GM21360 (cell line): Measurements from ENCODE around the gene SLC12A5.
"Not testable (repeated sequence)": the region's sequence is repeated elsewhere in the genome, so short reads cannot be mapped to it uniquely, and the experiment has no call there.

Experiments
- ATAC-seq: cut with Tn5 transposase; IDR thresholded peaks from one replicate; pipeline ENCODE4 v1.9.1; 2021; ENCODE audit warnings: mild to moderate bottlenecking, moderate library complexity; ENCODE audit not compliant: unreplicated experiment

SLC12A5 gene

GRCh38 chr20:46073443-46073842 lies 44.4 kb downstream of the SLC12A5 start:
- no peak for ATAC-seq

- no peak for ATAC-seq
Measured at GRCh38 chr20:46074006-46074405, 45.0 kb downstream of the SLC12A5 start.

- ATAC-seq: no peak
Measured at GRCh38 chr20:46076806-46077205, 47.8 kb downstream of the SLC12A5 start.

- ATAC-seq: no peak
Measured at GRCh38 chr20:46077642-46078305, 48.8 kb downstream of the SLC12A5 start.

- ATAC-seq: no peak
Measured at GRCh38 chr20:46078954-46079353, 49.9 kb downstream of the SLC12A5 start.

GRCh38 chr20:46081074-46081473 lies 52.1 kb downstream of the SLC12A5 start:
- ATAC-seq: no peak

GRCh38 chr20:46083101-46083500 lies 54.1 kb downstream of the SLC12A5 start:
- ATAC-seq: no peak

GRCh38 chr20:46083531-46084061 lies 54.6 kb downstream of the SLC12A5 start:
- ATAC-seq: no peak

- no peak for ATAC-seq
Measured at GRCh38 chr20:46084805-46085178, 55.8 kb downstream of the SLC12A5 start.

- no peak for ATAC-seq
Measured at GRCh38 chr20:46085179-46085851, 56.3 kb downstream of the SLC12A5 start.

- ATAC-seq: no peak
Measured at GRCh38 chr20:46087161-46087560, 58.1 kb downstream of the SLC12A5 start.

GRCh38 chr20:46088409-46089166 lies 59.6 kb downstream of the SLC12A5 start:
- no peak for ATAC-seq

- peak; percentile 26 for ATAC-seq
Measured at GRCh38 chr20:46089167-46089416, 60.1 kb downstream of the SLC12A5 start.

- peak; percentile 83 for ATAC-seq
Measured at GRCh38 chr20:46089417-46090388, 60.7 kb downstream of the SLC12A5 start, which contains the start of gene NCOA5. Gene NCOA5 (minus strand): TSS chr20:46089962. CDS start chr20:46079424, 10,538 bp downstream.

- ATAC-seq: not testable (repeated sequence)
Measured at GRCh38 chr20:46091622-46092535, 62.9 kb downstream of the SLC12A5 start.

- no peak for ATAC-seq
Measured at GRCh38 chr20:46093531-46093930, 64.5 kb downstream of the SLC12A5 start.

- ATAC-seq: no peak
Measured at GRCh38 chr20:46099491-46100287, 70.7 kb downstream of the SLC12A5 start.

GRCh38 chr20:46100444-46100843 lies 71.4 kb downstream of the SLC12A5 start:
- ATAC-seq: not testable (repeated sequence)

- ATAC-seq: no peak
Measured at GRCh38 chr20:46100988-46101387, 72.0 kb downstream of the SLC12A5 start.
